HG02678 (cell line): ENCODE measurements around the gene PNMA8C.

Experiments
- ATAC-seq: cut with Tn5 transposase; IDR thresholded peaks from one replicate; pipeline ENCODE4 v1.9.1; 2021; ENCODE audit warnings: mild to moderate bottlenecking, moderate library complexity; ENCODE audit not compliant: unreplicated experiment

PNMA8C gene

GRCh38 chr19:46428239-46429135 is at the start of gene PNMA8C:
Gene PNMA8C, minus strand, starts transcription at chr19:46428936. Its CDS starts 577 bp downstream, at chr19:46428359.
- ATAC-seq: no peak

- ATAC-seq: no peak
These were observed 47.2 kb upstream of the PNMA8C start for GRCh38 chr19:46475986-46476385.

GRCh38 chr19:46474211-46474610 is 45.5 kb upstream of the PNMA8C start:
- ATAC-seq: no peak

- no peak for ATAC-seq
These were observed 43.9 kb upstream of the PNMA8C start for GRCh38 chr19:46472592-46472991.

- no peak for ATAC-seq
These were observed 43.2 kb upstream of the PNMA8C start for GRCh38 chr19:46471811-46472543.

GRCh38 chr19:46471116-46471733 is 42.5 kb upstream of the PNMA8C start, which contains the start of gene PNMA8A:
Gene PNMA8A, minus strand, starts transcription at chr19:46471563. Its CDS starts 528 bp downstream, at chr19:46471035.
- ATAC-seq: no peak

- no peak for ATAC-seq
These were observed 41.6 kb upstream of the PNMA8C start for GRCh38 chr19:46470376-46470775.

GRCh38 chr19:46469541-46470185 is 40.9 kb upstream of the PNMA8C start:
- ATAC-seq: no peak

GRCh38 chr19:46466536-46467196 is 37.9 kb upstream of the PNMA8C start:
- ATAC-seq: no peak

GRCh38 chr19:46463516-46463915 is 34.8 kb upstream of the PNMA8C start:
- ATAC-seq: no peak

GRCh38 chr19:46461537-46461936 is 32.8 kb upstream of the PNMA8C start:
- ATAC-seq: no peak

- ATAC-seq: no peak
These were observed 32.2 kb upstream of the PNMA8C start for GRCh38 chr19:46460981-46461380.

- no peak for ATAC-seq
These were observed 31.3 kb upstream of the PNMA8C start for GRCh38 chr19:46460055-46460454.

- ATAC-seq: no peak
These were observed 28.2 kb upstream of the PNMA8C start for GRCh38 chr19:46456930-46457329.

- no peak for ATAC-seq
These were observed 25.5 kb upstream of the PNMA8C start for GRCh38 chr19:46454244-46454643.

GRCh38 chr19:46453661-46454060 is 24.9 kb upstream of the PNMA8C start:
- no peak for ATAC-seq

- ATAC-seq: no peak
These were observed 23.4 kb upstream of the PNMA8C start for GRCh38 chr19:46452186-46452585.

- ATAC-seq: no peak
These were observed 22.6 kb upstream of the PNMA8C start for GRCh38 chr19:46451352-46451751.

- ATAC-seq: no peak
These were observed 22.0 kb upstream of the PNMA8C start for GRCh38 chr19:46450737-46451136.

- no peak for ATAC-seq
These were observed 20.5 kb upstream of the PNMA8C start for GRCh38 chr19:46449228-46449627.
